GM10248 (cell line): ENCODE data around the gene SENP5.
"Not testable (repeated sequence)": the region's sequence is repeated elsewhere in the genome, so short reads cannot be mapped to it uniquely, and the experiment has no call there.

Experiments
- CTCF ChIA-PET: fragments of 300-600 bp; sonication (Branson Sonifier 250); formaldehyde crosslinking; extraction: SDS; loops from one replicate; lab custom pipeline; 2021; ENCODE audit warnings: antibody characterized with exemption; lab: Yijun Ruan, JAX
- POLR2A ChIA-PET: fragments of 350-650 bp; sonication (Branson Sonifier 250); formaldehyde crosslinking; extraction: SDS; loops from one replicate; lab custom pipeline; 2020; ENCODE audit warnings: antibody characterized with exemption; lab: Yijun Ruan, JAX
- DNase-seq: peaks from one replicate; pipeline ENCODE4 v3.0.0; 2012; ENCODE audit errors: extremely low spot score
- TF ChIP-seq, protein P1 (sequence below): IDR thresholded peaks from 2 replicates; pipeline ENCODE4 v1.5.1; 2012; ENCODE audit warnings: mild to moderate bottlenecking, low read depth; ENCODE audit errors: extremely low read depth, missing control alignments, control extremely low read depth

The SENP5 gene

DNA sequence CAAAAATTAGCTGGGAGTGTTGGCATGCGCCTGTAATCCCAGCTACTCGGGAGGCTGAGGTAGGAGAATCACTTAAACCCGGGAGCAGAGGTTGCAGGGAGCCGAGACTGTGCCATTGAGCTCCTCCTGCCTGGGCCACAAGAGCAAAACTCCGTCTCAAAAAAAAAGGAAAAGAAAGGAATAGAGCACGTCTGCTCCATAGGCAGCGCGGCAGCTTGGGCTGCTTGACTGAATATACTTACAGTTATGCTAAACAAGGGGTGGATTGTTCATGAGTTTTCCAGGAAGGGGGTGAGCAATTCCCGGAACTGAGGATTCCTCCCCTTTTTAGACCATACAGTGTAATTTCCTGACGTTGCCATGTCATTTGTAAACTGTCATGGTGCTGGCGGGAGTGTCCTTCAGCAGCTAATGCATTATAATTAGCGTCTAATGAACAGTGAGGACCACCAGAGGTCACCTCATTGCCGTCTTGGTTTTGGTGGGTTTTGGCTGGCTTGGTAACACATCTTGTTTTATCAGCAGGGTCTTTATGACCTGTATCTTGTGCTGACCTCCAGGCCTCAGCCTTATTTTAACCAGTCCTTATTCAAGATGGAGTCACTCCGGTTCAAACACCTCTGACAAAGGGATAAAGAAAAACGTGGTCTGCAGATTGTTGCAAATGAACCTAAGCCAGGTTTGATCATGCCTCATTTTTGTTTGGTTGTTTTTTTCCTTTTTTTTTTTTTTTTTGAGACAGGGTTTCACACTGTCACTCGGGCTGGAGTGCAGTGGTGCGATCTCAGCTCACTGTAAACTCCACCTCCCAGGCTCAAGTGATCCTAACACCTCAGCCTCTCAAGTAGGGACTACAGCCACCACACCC lies 24.9 kb upstream of the SENP5 start:
- TF ChIP-seq, protein P1, sequence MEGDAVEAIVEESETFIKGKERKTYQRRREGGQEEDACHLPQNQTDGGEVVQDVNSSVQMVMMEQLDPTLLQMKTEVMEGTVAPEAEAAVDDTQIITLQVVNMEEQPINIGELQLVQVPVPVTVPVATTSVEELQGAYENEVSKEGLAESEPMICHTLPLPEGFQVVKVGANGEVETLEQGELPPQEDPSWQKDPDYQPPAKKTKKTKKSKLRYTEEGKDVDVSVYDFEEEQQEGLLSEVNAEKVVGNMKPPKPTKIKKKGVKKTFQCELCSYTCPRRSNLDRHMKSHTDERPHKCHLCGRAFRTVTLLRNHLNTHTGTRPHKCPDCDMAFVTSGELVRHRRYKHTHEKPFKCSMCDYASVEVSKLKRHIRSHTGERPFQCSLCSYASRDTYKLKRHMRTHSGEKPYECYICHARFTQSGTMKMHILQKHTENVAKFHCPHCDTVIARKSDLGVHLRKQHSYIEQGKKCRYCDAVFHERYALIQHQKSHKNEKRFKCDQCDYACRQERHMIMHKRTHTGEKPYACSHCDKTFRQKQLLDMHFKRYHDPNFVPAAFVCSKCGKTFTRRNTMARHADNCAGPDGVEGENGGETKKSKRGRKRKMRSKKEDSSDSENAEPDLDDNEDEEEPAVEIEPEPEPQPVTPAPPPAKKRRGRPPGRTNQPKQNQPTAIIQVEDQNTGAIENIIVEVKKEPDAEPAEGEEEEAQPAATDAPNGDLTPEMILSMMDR, result no peak
- ChIA-PET POLR2A (no interaction called here), CTCF (interaction anchor here (0.9 to 1.3 kb wide), 2 partner anchors 20 to 99 kb away, joined by 3 to 5 read pairs; no protein-coding TSS in a partner anchor)
- no peak for DNase-seq

DNA sequence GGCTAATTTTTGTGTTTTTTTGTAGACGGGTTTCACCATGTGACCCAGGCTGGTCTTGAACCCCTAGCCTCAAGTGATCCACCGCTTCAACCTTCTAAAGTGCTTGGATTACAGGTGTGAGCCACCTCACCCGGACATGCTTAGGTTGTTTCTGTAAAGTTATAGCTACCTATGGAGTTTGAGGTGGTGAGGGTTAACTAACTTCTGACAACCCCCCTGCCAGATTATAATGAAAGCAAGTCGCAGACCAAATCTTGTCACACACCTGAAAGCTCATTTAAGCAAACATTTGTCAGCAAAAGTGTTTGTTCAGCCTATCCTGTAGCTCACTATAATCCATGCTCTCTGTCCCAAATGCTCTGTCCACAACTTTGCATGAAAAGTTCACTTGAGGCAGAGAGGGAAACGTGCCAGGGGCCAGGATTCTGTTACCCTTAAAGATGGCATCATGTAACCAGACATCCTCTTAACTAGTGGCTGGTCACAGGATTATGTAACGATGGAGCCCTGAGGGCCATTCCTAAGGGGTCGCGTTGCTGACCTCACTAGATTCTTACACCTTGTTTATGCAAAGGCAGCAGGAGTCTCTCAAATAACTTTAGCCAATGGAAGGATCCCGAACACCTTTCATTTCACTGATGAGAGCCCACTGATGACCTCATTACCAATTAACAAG lies 24.1 kb upstream of the SENP5 start:
- TF ChIP-seq, protein P1, result no peak
- ChIA-PET CTCF (no interaction called here), POLR2A (no interaction called here)
- no peak for DNase-seq

DNA sequence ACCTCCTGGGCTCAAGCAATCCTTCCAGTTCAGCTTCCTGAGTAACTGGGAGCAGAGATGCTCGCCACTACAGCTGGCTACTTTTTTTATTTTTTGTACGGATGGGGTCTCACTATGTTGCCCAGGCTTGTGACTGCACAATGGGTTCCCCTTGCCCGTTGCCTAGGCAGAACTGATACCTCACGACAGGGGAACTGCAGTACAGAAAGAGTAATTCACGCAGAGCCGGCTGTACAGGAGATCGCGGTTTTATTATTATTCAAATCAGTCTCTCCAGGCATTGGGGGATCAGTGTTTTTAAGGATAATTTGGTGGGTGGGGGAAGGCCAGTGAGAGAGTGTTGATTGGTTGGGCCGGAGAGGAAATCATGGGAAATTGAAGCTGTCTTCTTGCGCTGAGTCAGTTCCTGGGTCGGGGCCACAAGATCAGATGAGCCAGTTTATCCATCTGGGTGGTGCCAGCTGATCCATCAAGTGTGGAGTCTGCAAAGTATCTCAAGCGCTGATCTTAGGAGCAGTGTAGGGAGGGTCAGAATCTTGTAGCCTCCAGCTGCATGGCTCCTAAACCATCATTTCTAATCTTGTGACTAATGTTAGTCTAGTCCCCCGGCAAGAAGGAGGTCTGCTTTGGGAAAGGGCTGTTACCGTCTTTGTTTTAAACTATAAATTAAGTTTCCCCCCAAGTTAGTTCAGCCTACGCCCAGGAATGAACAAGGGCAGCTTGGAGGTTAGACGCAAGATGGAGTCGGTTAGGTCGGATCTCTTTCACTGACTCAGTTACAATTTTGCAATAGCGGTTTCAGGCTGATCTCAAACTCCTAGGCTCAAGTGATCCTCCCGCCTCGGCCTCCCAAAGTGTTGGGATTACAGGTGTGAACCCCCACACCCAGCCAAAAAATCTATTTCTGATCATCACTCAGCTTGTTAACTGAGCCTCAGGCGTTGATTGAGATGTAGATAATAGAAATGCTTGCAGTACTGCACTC lies 23.2 kb upstream of the SENP5 start:
- CTCF ChIA-PET, DNase-seq, POLR2A ChIA-PET: not testable (repeated sequence)

DNA sequence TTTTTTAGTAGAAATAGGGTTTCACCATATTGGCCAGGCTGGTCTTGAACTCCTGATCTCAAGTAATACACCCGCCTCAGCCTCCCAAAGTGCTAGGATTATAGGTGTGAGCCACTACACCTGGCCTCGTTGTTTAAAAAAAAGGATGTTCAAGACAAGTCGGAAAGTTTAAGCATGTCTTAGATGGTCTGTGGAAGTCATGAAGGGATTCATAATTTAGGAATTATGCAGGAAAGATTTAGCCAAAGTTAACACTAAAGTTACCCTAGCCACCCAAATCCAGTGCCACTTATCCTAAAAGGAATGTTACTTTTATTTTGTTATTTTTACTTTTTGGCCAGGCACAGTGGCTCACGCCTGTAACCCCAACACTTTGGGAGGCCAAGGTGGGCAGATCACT lies 19.3 kb upstream of the SENP5 start:
- CTCF ChIA-PET, DNase-seq, POLR2A ChIA-PET: not testable (repeated sequence)

DNA sequence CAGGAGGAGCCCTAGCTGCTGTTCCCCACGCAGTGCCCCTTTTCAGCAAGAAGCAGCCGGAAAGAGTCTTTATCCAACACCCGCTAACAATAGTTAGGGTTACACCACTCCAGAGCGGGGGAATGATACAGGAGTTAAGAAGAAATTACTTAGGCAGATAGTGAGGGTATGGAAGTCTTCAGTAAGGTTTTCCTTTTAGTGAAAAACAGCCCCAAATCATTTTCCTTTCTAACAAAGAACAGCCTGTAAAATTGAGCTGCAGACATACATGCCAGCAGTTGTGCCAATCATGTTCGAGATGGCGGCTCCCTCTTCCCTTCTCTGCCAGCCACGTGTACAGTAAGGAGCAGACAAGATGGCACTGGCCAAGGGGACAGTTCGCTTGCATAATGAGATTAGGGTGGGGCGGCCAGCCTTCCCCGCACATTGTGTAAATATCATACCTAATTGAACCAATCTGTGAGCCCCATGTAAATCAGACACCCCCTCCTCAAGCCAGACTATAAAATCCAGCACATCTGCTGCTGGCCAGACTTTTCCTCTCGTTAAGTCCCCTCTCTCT lies 18.5 kb upstream of the SENP5 start:
- ChIA-PET POLR2A (no interaction called here), CTCF (interaction anchor here (1.2 to 1.9 kb wide), 4 partner anchors 11 to 31 kb away, joined by 3 to 7 read pairs (median 6); no protein-coding TSS in a partner anchor)
- TF ChIP-seq, protein P1, result no peak
- no peak for DNase-seq

DNA sequence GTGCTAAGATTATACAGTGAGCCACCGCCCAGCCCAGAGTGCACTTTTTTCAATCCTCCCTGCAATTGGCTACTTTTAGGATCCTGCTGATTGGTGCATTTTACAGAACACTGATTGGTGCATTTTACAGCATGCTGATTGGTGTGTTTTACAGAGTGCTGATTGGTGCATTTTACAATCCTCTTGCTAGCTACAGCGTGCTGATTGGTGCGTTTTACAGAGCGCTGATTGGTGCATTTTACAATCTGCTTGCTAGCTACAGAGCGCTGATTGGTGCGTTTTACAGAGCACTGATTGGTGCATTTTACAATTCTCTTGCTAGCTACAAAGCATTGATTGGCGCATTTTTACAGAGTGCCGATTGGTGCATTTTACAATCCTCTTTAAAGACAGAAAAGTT lies 4.7 kb upstream of the SENP5 start:
- DNase-seq, POLR2A ChIA-PET: not testable (repeated sequence)
- CTCF ChIA-PET, result interaction anchor here (3.2 kb wide), 1 partner anchor 26 kb away, joined by 8 read pairs; no protein-coding TSS in a partner anchor

DNA sequence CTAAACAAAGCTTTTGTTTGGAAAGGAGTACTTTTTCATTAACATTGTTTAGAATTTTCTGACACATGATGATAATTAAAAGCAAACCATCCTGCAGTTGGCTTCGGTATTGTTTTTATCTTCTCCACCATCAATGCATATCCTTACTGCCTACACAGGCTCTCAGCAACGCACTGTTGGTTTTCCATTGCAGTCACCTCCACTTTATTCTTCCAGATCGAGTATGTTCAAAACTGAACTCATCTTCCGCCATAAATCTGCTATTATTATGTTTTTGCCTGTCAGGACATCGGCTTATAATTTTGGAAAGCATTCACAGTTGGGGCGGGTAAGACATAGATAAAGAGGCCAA lies 589 bp upstream of the SENP5 start:
- TF ChIP-seq, protein P1, result no peak
- POLR2A ChIA-PET, result interaction anchor here (0.6 to 0.9 kb wide), 3 partner anchors 13 to 142 kb away, joined by 4 to 5 read pairs (median 5); no protein-coding TSS in a partner anchor
- no peak for DNase-seq
- CTCF ChIA-PET, result interaction anchor here (0.7 to 3.4 kb wide), 7 partner anchors 19 to 339 kb away, joined by 3 to 20 read pairs (median 3); no protein-coding TSS in a partner anchor
